Activated naive CD8-positive, alpha-beta T cell treated with anti-CD3 and anti-CD28 coated beads, Interleukin-2, amount 10 ng/mL, durations not matched to agents 7 days and 5 days (primary cell): ENCODE measurements around the gene ONECUT3. TPM values are rescaled to one million over a fixed set of nuclear protein-coding genes. Genes with fewer than 3 reads are reported as not detected.
A peak's percentile ranks its signal among the peaks of the same experiment; 100 is the strongest.

ENCODE experiments used
- ATAC-seq: fragments of 150-1000 bp; cut with Tn5 transposase; one replicate; pipeline ENCODE4 v1.10.0; 2021; ENCODE audit warnings: low read depth, moderate library complexity
- POLR2A ChIA-PET: fragments of 350-600 bp; sonication (Branson Sonifier 250); formaldehyde crosslinking; loops from one replicate; lab custom pipeline; 2021; ENCODE audit warnings: antibody characterized with exemption; lab: Charles Lee
- DNase-seq: peaks from one replicate; pipeline ENCODE4 v3.0.0; 2021
- H3K27ac Mint-ChIP-seq: one replicate; pipeline ENCODE4 v1.8.0; 2022; ENCODE audit warnings: mild to moderate bottlenecking, mixed read lengths
- H3K27me3 Mint-ChIP-seq: one replicate; pipeline ENCODE4 v1.8.0; 2022; ENCODE audit warnings: mild to moderate bottlenecking, moderate library complexity, mixed read lengths
- H3K36me3 Mint-ChIP-seq: one replicate; pipeline ENCODE4 v1.8.0; 2021; ENCODE audit warnings: mild to moderate bottlenecking, mixed read lengths
- H3K4me1 Mint-ChIP-seq: one replicate; pipeline ENCODE4 v1.8.0; 2021; ENCODE audit warnings: mixed read lengths
- H3K4me3 Mint-ChIP-seq: one replicate; pipeline ENCODE4 v1.8.0; 2022; ENCODE audit warnings: mild to moderate bottlenecking, moderate library complexity, mixed read lengths
- H3K9me3 Mint-ChIP-seq: one replicate; pipeline ENCODE4 v1.8.0; 2021; ENCODE audit warnings: mixed read lengths
- total RNA-seq, 2 experiments: library from RNA; stranded (reverse); gene quantifications; one replicate each; pipeline ENCODE4 v1.2.3, GENCODE V29; 2021

ONECUT3 gene
- total RNA-seq, 2 experiments from 2014 or later, result not detected

DNA sequence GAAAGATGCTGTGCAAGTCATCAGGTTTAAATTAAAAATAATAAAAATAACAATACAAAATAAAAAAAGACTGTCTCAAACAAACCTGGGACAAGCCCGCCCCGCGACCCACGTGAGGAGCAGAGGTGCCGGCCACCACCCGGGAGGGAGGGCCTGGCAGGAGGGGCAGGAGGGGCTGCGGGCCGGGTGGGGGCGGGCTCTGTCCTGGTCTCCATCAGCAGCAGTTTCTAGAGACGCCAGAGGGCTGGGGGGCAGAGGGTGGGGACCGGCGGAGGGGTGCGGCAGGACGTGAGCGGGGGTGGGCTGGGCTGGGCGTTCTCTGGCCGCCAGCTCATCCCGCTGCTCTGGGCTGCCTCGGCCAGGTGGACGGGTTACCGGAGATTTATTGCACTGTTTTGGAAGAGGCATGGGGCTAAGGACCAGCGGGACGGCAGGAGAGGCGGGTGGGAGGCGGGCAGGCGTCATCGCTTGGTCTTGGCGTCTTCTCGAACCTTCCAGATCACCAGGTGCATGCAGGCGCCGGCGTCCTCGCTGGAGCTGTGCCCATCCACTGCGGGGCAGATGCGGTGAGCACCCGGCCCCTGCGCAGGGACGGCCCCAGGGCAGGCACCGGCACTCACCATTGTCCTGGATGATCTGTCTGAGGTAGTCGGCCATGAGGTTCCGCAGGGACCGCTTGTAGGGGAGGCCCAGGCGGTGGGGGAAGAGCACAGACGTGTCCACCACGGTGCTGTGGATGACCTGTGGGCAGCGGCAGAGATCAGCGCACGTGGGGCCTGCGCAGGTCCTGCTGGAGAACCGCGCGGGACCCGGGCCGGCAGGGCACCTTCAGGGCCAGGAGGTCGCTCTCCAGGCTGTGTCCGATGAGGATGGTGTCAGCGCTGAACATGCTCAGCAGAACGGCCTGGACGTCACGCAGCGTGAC, 62.6 kb downstream of the ONECUT3 start:
- Mint-ChIP-seq H3K4me1 (peaks cover 13% of the 10 kb centered on the region), H3K4me3 (no peak overlapping the region), H3K27me3 (no peaks in the 10 kb centered on the region), H3K36me3 (peaks cover 3% of the 10 kb centered on the region), H3K9me3 (no peaks in the 10 kb centered on the region), H3K27ac (no peak overlapping the region)
- no peak for ATAC-seq
- POLR2A ChIA-PET, result interaction anchor here (0.5 kb wide), 1 partner anchor 251 kb away, joined by 3 read pairs; no protein-coding TSS in a partner anchor
- DNase-seq, result no peak

DNA sequence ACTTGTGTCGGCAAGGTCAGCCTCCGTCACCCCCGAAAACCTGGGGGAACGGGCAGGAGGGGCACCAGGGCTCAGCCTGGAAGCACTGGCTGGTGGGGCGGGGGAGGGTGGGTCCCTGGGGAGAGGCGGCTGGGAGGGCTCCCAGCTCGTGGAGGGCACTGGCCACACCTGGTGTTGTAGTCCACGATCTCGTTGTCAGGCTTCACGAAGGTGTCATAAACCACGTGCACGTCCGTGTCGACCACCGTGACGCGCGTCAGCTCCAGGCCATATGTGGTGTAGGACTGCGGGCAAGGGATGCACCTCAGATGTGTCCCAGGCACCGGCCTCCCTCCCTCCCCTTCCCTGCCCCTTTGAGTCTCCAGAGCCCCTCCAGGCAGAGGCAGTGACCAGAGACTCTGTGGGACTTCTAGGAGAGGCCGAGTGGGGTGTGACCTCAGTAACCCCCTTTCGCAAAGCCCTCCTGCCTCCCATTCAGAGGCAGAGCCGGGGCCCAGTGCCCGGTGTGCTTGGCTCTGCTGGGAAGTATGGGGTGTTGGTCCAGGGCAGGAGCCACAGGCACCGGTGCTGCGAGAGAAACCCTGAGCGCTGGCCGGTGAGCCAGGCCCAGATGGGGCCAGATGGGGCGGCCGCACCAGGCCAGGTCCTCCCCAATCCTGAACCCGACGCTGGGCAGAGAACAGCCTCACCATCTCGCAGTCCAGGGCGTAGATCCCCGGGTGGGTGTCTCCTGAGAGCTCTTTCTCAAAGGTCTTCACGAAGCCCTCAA, 63.4 kb downstream of the ONECUT3 start:
- H3K27ac Mint-ChIP-seq, result no peak overlapping the region
- POLR2A ChIA-PET, result interaction anchor here (0.5 kb wide), 1 partner anchor 250 kb away, joined by 3 read pairs; no protein-coding TSS in a partner anchor
- H3K4me3 Mint-ChIP-seq, result no peak overlapping the region
- peaks cover 3% of the 10 kb centered on the region for H3K36me3 Mint-ChIP-seq
- no peaks in the 10 kb centered on the region for H3K27me3 Mint-ChIP-seq
- peaks cover 10% of the 10 kb centered on the region for H3K4me1 Mint-ChIP-seq
- no peaks in the 10 kb centered on the region for H3K9me3 Mint-ChIP-seq
- ATAC-seq (no peak), DNase-seq (no peak)

DNA sequence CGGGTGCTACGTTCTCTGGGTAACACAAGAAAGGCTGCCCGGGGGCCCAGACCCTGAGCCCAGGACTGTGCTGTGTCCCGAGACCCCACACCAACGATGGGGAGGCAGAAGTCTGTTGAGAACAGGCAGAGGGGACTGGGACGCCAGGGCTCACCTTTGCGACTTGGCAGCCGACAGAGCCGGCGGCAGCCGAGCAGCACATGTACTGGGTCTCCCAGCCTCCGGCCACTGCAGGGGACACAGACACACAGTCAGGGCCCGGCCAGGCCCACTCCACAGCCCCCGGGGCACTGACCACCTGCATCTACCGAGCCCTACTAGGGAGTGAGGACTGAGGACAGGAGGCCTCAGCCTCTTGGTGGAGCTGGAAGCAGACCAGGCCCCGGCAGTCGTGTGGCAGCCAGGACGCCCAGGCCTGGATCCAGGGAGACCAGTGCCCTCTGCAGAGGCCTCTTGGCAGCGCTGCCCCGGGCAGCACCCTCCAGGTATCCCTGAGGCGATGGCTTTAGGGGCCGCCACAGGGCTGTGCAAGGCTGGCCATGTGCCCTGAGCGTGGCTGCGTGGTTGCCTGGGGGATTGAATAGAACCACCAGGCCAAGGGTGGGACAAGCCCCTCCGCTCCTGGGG, 64.4 kb downstream of the ONECUT3 start:
- no peaks in the 10 kb centered on the region for H3K27me3 Mint-ChIP-seq
- H3K27ac Mint-ChIP-seq, result no peak overlapping the region
- DNase-seq (no peak), ATAC-seq (no peak)
- H3K4me1 Mint-ChIP-seq, result peaks cover 9% of the 10 kb centered on the region
- H3K9me3 Mint-ChIP-seq, result no peaks in the 10 kb centered on the region
- POLR2A ChIA-PET, result no interaction called here
- H3K36me3 Mint-ChIP-seq, result peaks cover 3% of the 10 kb centered on the region
- no peak overlapping the region for H3K4me3 Mint-ChIP-seq

DNA sequence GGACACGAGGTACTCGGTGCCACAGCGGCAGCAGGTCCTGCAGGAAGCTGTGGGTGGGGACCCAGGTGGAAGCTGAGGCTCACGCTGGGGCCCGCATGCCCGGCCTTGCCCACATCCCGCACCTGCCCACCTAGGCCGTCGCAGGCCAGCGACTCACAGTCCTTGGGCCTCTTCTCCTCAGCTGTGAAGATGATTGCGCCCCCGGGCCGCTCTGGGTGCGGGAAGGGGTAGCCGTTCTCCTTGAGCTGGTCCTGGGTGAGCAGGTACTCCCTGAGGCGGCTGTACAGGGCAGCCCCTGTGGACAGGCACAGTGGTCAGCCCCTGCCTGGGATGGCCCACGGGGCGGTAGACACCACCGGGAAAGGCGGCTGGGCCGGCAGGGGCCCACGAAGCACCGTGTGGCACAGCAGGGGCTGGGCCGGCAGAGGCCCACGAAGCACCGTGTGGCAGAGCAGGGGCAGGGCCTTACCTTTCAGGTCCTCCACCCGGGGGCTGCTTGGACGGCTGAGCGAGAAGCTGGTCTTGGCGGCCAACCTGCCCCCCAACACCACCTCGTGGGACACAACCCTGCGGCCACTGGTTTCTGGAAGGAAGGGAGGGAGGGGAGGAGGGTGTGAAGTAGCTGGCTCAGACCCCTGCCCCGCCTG, 65.4 kb downstream of the ONECUT3 start:
- ATAC-seq, result no peak
- peaks cover 2% of the 10 kb centered on the region for H3K4me1 Mint-ChIP-seq
- H3K27me3 Mint-ChIP-seq, result no peaks in the 10 kb centered on the region
- no peak overlapping the region for H3K4me3 Mint-ChIP-seq
- no peak overlapping the region for H3K27ac Mint-ChIP-seq
- H3K9me3 Mint-ChIP-seq, result no peaks in the 10 kb centered on the region
- H3K36me3 Mint-ChIP-seq, result peaks cover 3% of the 10 kb centered on the region
- no peak for DNase-seq
- POLR2A ChIA-PET, result no interaction called here

DNA sequence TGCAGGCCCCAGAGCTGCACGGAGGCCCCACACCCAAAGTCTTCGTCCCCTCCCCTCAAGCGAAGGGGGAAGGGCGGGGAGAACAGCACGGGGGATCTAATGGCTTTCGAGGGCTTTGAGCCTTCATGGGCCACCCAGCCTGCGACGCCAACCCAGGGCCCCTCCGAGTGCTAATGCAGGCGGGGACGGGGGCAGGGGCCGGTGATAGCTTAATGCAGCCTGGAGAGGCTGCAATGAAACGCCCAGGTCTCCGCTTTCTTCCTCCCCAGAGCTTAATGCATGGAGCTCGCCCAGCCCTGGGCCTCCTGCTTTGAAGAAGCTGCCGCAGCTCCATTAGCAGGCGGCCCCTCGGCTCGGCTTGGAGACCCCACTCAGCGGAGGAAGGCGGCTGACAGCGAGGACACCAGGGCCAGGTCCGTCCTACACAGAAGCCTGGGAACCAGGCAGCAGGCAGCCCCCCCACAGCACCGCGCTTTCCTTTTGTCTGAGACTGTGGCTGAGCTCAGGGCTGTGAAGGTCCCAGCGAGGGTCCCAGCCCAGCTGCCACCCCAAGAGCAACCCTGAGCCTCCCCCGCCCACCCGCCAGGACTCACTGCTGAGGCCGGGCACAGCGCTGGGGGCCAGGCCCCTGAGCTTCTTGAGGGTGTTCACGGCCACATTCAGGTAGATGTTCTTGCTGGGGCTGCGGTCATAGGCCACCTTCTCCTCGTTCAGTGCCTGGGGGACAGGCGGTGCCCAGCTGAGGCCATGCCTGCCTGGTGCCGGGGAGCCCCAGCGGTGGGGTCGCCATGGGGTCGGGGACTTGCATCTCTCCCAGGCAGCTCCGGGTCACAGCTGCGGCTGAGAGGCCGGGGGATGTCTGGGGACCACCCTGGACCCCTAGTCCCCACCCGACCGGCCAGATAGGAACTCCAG, 66.3 kb downstream of the ONECUT3 start:
- Mint-ChIP-seq H3K27ac (no peak overlapping the region), H3K4me1 (peaks cover 2% of the 10 kb centered on the region), H3K4me3 (no peak overlapping the region), H3K27me3 (no peaks in the 10 kb centered on the region), H3K9me3 (no peaks in the 10 kb centered on the region), H3K36me3 (peaks cover 3% of the 10 kb centered on the region)
- no peak for DNase-seq
- no peak for ATAC-seq
- POLR2A ChIA-PET, result no interaction called here

DNA sequence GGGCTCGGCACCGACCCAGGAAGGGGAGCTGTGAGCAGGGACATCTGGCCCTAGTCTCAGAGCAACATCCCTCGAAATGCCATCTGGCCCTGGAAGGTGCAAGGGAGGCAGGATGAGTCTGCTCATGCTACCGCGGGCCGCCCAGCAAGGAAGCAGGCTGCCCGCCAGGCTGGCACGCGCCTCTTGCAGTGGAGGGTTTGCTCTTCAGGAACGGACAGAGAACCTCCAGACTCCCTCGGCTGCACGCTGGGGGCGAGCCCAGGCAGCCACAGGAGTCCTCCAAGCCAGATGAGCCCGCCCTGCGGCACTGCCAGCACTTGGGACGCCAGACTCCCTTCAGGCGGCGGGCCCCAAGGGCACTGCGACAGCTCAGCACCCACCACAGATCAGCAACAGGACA, 68.9 kb downstream of the ONECUT3 start:
- H3K9me3 Mint-ChIP-seq, result no peaks in the 10 kb centered on the region
- POLR2A ChIA-PET, result no interaction called here
- no peak overlapping the region for H3K4me3 Mint-ChIP-seq
- H3K4me1 Mint-ChIP-seq, result no peaks in the 10 kb centered on the region
- ATAC-seq (no peak), DNase-seq (no peak)
- H3K27ac Mint-ChIP-seq, result no peak overlapping the region
- peaks cover 5% of the 10 kb centered on the region for H3K36me3 Mint-ChIP-seq
- H3K27me3 Mint-ChIP-seq, result no peaks in the 10 kb centered on the region

DNA sequence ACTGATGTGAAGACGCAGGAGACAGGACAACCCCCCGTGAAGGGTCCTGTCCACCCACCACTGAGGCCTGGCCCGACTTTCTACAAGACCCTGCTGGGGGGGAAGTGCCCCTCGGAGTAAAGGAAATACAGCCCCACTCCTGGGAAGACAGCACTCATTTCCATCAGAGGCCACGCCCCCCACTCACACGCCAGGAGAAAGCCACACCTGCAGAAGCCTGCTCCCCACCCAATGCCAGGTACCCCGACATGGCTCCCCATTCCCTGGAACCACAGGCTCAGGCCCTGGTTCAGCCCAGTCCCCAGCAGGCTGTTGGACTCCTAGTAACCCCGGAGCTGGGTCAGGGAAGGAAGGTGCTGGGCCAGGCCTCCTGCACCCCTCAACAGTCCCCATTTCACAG, 69.7 kb downstream of the ONECUT3 start:
- POLR2A ChIA-PET, result no interaction called here
- Mint-ChIP-seq H3K4me1 (no peaks in the 10 kb centered on the region), H3K36me3 (peaks cover 5% of the 10 kb centered on the region), H3K27ac (no peak overlapping the region), H3K27me3 (no peaks in the 10 kb centered on the region), H3K4me3 (no peak overlapping the region), H3K9me3 (no peaks in the 10 kb centered on the region)
- ATAC-seq, result no peak
- DNase-seq, result no peak

DNA sequence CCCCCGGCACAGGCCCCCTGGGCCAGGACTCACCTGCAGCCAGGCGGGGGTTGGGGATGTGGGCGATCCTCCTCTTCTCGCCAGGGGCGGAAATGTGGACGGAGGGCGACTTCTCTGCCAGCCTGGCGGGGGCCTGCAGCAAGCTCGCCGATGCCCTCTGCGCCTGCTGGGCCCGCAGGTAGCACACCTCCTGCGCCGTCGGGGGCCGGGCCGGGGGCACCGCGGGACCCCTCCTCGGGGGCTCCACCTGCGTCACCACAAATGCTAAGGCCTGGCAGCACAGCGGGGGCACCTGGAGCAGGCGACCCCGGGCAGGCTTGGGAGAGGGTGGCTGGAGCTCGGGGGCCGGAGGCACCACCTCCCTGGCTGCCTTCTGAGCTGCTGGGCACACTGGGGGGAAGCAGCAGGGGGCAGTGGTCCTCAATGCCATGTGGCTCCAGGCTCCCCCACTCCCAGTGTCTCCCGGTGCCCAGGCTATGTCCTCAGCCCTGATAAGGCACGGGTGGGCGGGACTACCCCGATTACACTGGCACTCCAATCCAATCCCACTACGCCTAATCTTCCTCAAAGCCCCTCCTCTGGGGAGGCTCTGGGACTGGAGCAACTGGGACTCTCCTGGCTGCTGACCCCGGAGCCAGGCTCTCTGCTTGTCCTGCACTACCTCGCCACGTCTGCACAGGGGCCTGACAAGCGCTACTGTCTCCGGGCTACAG, 70.4 kb downstream of the ONECUT3 start:
- POLR2A ChIA-PET, result no interaction called here

DNA sequence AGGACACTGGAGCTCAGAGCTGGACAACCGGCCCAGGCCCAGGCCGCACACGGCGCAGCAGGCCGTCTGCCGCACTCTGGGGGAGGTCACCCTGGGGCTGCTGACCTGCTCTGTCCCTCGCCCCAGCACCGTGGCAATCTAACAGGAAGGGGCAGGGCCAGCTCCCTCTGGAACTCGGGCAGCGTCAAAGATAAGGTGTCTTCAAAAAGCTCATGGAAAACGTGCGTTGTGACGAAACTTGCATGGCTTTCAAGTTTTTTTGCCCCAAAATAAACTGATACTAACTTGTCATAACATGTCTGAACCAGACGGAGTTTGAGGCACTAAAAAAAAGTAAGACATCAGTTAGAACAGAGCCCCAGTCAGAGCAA, 70.9 kb downstream of the ONECUT3 start:
- Mint-ChIP-seq H3K4me1 (no peaks in the 10 kb centered on the region), H3K4me3 (no peak overlapping the region), H3K27ac (peak overlapping the region; percentile 23), H3K36me3 (peaks cover 5% of the 10 kb centered on the region), H3K9me3 (no peaks in the 10 kb centered on the region), H3K27me3 (no peaks in the 10 kb centered on the region)
- no peak for DNase-seq
- ATAC-seq, result no peak
- POLR2A ChIA-PET, result no interaction called here

More for the DNA sequence above, 70.4 kb downstream of the ONECUT3 start:
- H3K36me3 Mint-ChIP-seq, result peaks cover 5% of the 10 kb centered on the region
- no peak for ATAC-seq
- H3K27ac Mint-ChIP-seq, result no peak overlapping the region
- H3K4me1 Mint-ChIP-seq, result no peaks in the 10 kb centered on the region
- DNase-seq, result no peak
- H3K4me3 Mint-ChIP-seq, result no peak overlapping the region
- no peaks in the 10 kb centered on the region for H3K9me3 Mint-ChIP-seq
- no peaks in the 10 kb centered on the region for H3K27me3 Mint-ChIP-seq

DNA sequence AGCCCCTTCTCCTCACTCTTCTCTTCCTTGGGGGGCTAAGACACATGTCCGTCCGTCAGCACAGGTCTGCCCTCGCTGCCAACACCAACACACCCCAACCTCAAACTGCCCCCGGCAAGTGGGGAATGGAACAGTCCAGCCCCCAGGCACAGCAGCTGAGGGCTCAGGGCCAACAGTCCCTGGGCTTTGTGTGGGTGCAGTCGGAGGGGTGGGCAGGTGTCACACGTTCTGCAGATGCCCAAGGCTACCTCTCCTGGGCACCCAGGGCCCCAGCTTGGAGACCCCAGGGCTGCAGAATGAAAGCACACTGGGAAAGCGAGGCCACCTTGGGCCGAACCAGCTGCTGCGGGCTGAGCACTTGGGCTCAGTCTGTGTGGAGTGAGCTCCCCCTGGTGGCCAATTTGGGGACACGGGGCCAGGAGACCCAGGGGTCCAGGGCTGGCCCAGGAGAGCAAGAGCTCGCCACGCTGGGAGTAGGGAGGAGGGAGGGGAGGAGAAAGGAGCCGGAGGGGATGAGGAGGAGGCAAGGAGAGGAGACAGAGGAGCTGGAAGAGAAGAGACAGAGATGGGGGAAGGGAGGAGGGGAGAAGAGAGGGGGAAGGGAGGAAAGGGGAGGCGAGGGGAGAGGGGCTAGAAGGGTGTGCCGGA, 72.7 kb downstream of the ONECUT3 start:
- Mint-ChIP-seq H3K4me1 (no peaks in the 10 kb centered on the region), H3K36me3 (peaks cover 2% of the 10 kb centered on the region)

More for the DNA sequence above, 72.7 kb downstream of the ONECUT3 start:
- H3K4me3 Mint-ChIP-seq, result no peak overlapping the region
- peak; percentile 81 for ATAC-seq
- no peaks in the 10 kb centered on the region for H3K27me3 Mint-ChIP-seq
- no peak overlapping the region for H3K27ac Mint-ChIP-seq
- DNase-seq, result peak; percentile 82
- H3K9me3 Mint-ChIP-seq, result no peaks in the 10 kb centered on the region
- POLR2A ChIA-PET, result interaction anchor here (0.8 kb wide), 1 partner anchor 85 kb away, joined by 4 read pairs; no protein-coding TSS in a partner anchor
